ENCODE data around the gene CALHM3.

- TF ChIP-seq CTCF (IDR thresholded peaks at IDR 0.05; ENCODE audit: poor library complexity) (peak; percentile 23), EZH2 (IDR thresholded peaks at IDR 0.05; ENCODE audit: borderline replicate concordance) (no peak)
These were observed 28.5 kb upstream of the CALHM3 start for GRCh38 chr10:103507235-103508191.

Measured in hepatocyte (in vitro differentiated cells).